Osteoblast (primary cell): ENCODE data around the gene ZNF189. TPM values are rescaled to one million over a fixed set of nuclear protein-coding genes. Genes with fewer than 3 reads are reported as not detected.

Experiments used
- DNase-seq: peaks from one replicate; pipeline ENCODE4 v3.0.0; 2011; ENCODE audit warnings: low spot score, mixed read lengths; ENCODE audit not compliant: insufficient read length; ENCODE audit errors: missing footprints
- H2AFZ ChIP-seq: 2 replicates; pipeline ENCODE4 v1.6.0; 2011; ENCODE audit warnings: mild to moderate bottlenecking, low read length
- H3K27ac ChIP-seq: 2 replicates; pipeline ENCODE4 v1.5.1; 2011; ENCODE audit warnings: mild to moderate bottlenecking, low read depth, low read length, moderate library complexity
- H3K27me3 ChIP-seq: 2 replicates; pipeline ENCODE4 v1.6.0; 2012; ENCODE audit warnings: mild to moderate bottlenecking, control low read depth, inconsistent platforms, low read length, moderate library complexity; ENCODE audit not compliant: insufficient read depth
- H3K36me3 ChIP-seq: 2 replicates; pipeline ENCODE4 v1.5.1; 2011; ENCODE audit warnings: mild to moderate bottlenecking, low read length, control low read depth, moderate library complexity; ENCODE audit not compliant: insufficient read depth
- H3K4me1 ChIP-seq: 2 replicates; pipeline ENCODE4 v1.5.1; 2011; ENCODE audit warnings: mild to moderate bottlenecking, low read length, control low read depth, moderate library complexity; ENCODE audit not compliant: insufficient read depth
- H3K4me2 ChIP-seq: 2 replicates; pipeline ENCODE4 v1.6.0; 2011; ENCODE audit warnings: mild to moderate bottlenecking, low read length; ENCODE audit not compliant: insufficient read depth
- H3K4me3 ChIP-seq: fragments of 200-600 bp; sonication (generic); 3 replicates; pipeline ENCODE4 v1.5.1; 2012; ENCODE audit warnings: mild to moderate bottlenecking, low read length, inconsistent platforms; ENCODE audit not compliant: insufficient read depth
- H3K79me2 ChIP-seq: 2 replicates; pipeline ENCODE4 v1.6.0; 2012; ENCODE audit warnings: mild to moderate bottlenecking, low read length, control low read depth, inconsistent platforms; ENCODE audit not compliant: insufficient read depth
- H3K9me3 ChIP-seq: 2 replicates; pipeline ENCODE4 v1.5.1; 2011; ENCODE audit warnings: low read depth, low read length, control low read depth
- H4K20me1 ChIP-seq: 2 replicates; pipeline ENCODE4 v1.6.0; 2012; ENCODE audit warnings: mild to moderate bottlenecking, low read length, control low read depth; ENCODE audit not compliant: insufficient read depth
- total RNA-seq: library from RNA; depleted of rRNA; stranded (reverse); fragments of >200 nt; gene quantifications from 2 replicates; pipeline ENCODE4 v1.2.3, GENCODE V29; 2012
- TF ChIP-seq, protein P1 (sequence below): IDR thresholded peaks from 2 replicates; pipeline ENCODE4 v1.5.1; 2011; ENCODE audit warnings: mild to moderate bottlenecking, low read depth, low read length, moderate library complexity; ENCODE audit errors: extremely low read depth

ZNF189 gene
- total RNA-seq, 1 donor: 17.7 TPM

DNA sequence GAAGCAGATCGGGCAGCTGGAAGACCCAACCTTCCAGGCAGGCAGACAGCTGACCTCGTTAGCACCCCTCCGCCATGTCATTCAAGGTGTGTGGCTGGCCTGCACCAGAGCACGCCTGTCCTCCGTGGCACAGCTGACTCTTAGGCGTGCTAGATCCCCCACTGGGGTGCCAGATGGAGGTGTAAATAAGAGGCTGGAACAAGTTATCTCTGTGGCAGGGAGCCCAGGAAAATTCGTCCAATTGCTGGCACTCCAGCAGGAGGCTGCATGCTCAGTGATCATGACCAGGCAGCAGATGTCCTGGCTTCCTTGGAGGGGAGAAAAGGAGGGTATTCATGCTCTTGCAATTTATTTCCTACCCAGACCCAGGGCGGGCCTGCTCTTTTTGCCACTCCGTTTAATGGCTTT lies 44.7 kb downstream of the ZNF189 start:
- TF ChIP-seq, protein P1, sequence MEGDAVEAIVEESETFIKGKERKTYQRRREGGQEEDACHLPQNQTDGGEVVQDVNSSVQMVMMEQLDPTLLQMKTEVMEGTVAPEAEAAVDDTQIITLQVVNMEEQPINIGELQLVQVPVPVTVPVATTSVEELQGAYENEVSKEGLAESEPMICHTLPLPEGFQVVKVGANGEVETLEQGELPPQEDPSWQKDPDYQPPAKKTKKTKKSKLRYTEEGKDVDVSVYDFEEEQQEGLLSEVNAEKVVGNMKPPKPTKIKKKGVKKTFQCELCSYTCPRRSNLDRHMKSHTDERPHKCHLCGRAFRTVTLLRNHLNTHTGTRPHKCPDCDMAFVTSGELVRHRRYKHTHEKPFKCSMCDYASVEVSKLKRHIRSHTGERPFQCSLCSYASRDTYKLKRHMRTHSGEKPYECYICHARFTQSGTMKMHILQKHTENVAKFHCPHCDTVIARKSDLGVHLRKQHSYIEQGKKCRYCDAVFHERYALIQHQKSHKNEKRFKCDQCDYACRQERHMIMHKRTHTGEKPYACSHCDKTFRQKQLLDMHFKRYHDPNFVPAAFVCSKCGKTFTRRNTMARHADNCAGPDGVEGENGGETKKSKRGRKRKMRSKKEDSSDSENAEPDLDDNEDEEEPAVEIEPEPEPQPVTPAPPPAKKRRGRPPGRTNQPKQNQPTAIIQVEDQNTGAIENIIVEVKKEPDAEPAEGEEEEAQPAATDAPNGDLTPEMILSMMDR: no peak
- Histone ChIP-seq H3K4me2 (no peak overlapping the region), H3K4me1 (no peaks in the 10 kb centered on the region), H3K27ac (no peak overlapping the region), H3K9me3 (no peaks in the 10 kb centered on the region), H3K27me3 (no peaks in the 10 kb centered on the region), H3K79me2 (no peaks in the 10 kb centered on the region), H2AFZ (no peak overlapping the region), H3K4me3 (no peak overlapping the region), H4K20me1 (no peaks in the 10 kb centered on the region), H3K36me3 (no peaks in the 10 kb centered on the region)
- DNase-seq: no peak

DNA sequence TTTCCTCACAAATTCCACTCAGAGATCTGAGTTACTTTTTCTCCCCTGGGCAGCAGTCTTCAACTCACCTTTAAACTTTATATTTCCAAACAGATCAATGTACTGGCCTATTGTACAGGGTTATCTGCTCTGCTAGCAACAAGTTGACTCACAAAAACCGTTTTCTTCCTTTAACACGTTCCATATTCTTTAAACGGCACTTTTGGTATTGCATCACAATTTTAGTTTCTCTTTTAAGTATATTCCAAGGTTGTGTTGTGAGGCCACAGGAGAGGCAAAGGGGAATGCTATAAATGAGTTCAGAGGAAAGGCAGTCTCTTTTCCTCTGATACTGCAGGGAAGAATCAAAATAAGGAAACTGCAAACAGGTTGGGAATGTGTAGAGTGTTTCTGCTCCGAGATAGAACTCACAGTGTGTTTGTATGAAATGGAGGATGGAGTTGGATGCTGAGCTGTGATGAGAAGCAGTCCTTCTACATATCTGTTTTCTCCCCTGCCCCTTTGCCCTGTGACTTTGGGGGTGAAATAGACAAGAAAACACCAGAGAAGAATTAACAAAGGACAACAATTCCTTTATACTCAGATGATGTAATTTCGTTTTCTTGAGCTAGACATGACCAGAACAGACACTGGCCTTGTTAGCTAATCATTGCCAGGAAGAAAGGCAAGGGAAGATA lies 46.8 kb downstream of the ZNF189 start:
- no peaks in the 10 kb centered on the region for H3K9me3 ChIP-seq
- TF ChIP-seq, protein P1: no peak
- H3K4me3 ChIP-seq: peak overlapping the region; percentile 48
- H3K4me2 ChIP-seq: peak overlapping the region; percentile 66
- peak overlapping the region; percentile 67 for H2AFZ ChIP-seq
- no peaks in the 10 kb centered on the region for H4K20me1 ChIP-seq
- no peaks in the 10 kb centered on the region for H3K79me2 ChIP-seq
- peak; percentile 77 for DNase-seq
- H3K36me3 ChIP-seq: no peaks in the 10 kb centered on the region
- H3K27me3 ChIP-seq: no peaks in the 10 kb centered on the region
- peaks cover 3% of the 10 kb centered on the region for H3K4me1 ChIP-seq
- H3K27ac ChIP-seq: no peak overlapping the region

DNA sequence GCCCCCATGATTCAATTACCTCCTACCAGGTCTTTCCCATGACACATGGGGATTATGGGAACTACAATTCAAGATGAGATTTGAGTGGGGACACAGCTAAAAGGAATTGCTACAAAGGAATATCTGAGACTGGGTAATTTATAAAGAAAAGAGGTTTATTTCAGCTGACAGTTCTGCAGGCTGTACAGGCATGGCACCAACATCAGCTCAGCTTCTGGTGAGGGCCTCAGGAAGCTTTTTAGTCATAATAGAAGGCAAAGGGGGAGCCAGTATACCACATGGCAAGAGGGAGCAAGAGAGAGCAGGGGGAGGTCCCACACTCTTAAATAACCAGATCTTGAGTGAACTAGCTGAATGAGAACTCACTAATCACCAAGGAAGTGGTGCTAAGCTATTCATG lies 48.1 kb downstream of the ZNF189 start:
- Histone ChIP-seq H3K4me3 (no peak overlapping the region), H3K9me3 (no peaks in the 10 kb centered on the region), H3K79me2 (no peaks in the 10 kb centered on the region), H3K4me2 (no peak overlapping the region), H4K20me1 (no peaks in the 10 kb centered on the region), H3K27ac (no peak overlapping the region), H3K4me1 (peaks cover 3% of the 10 kb centered on the region), H2AFZ (no peak overlapping the region), H3K27me3 (peaks cover 7% of the 10 kb centered on the region), H3K36me3 (no peaks in the 10 kb centered on the region)
- DNase-seq: no peak
- TF ChIP-seq, protein P1: no peak

DNA sequence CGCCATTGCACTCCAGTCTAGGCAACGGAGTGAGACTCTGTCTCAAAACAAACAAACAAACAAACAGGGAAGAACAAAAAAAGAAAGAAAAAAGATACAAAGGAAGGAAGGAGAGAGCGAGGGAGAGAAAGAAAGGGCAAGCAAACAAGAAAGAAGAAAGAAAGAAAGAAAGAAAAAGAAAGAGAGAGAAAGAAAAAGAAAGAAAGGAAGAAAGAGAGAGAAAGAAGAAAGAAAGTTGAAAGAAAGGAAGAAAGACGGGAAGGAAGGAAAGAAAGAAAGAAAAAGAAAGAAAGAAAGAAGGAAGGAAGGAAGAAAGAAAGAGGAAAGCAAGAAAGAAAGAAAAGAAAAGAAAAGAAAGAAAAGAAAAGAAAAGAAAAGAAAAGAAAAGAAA lies 50.0 kb downstream of the ZNF189 start:
- TF ChIP-seq, protein P1: no peak
- Histone ChIP-seq H4K20me1 (no peaks in the 10 kb centered on the region), H3K4me2 (peak overlapping the region; percentile 86), H3K79me2 (no peaks in the 10 kb centered on the region), H3K4me3 (no peak overlapping the region), H3K9me3 (no peaks in the 10 kb centered on the region), H3K4me1 (peaks cover 4% of the 10 kb centered on the region), H3K36me3 (no peaks in the 10 kb centered on the region), H3K27ac (no peak overlapping the region), H3K27me3 (peaks cover 7% of the 10 kb centered on the region), H2AFZ (no peak overlapping the region)
- no peak for DNase-seq
